ENCODE results near the gene PRM3.

Gene PRM3

DNA sequence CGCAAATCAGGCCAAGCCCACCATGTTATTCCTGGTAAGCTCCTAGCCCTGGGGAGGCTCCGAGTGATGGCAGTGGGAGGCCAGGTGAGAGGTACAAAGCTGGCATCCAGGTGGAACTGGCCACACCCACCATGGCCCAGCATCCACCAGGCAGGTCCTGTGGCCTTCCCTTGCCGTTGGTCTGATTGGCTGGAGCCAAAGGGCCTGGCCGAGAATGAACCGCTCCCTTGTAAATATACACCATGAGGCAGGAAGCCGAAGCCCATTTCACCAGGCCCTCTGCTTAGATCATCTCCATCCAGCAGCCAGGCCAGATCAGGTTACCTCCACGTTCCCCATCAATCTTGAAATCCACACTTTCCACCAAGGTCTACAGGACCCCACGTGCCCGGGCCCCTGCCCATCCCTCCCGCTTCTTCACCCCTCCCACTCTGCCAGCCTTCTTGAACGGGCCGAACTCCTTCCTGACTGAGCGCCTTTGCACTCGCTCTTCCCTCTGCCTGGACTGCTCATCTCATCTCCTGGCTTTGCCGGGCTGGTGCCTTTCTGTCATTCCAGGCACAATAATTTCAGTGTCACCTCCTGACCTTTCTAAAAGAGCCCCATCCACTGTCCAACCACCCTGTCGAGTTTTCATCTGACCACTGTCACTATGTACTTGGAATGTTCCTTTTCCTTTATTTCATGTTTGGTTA lies 23.2 kb downstream of the PRM3 start:
- Histone ChIP-seq H3K27ac (no peak overlapping the region), H3K4me1 (peaks cover 0 to 23% (median 11%) of the 10 kb centered on the region in 4 donors), H3K36me3 (no peaks in the 10 kb centered on the region), H3K4me3 (no peak overlapping the region), H3K9me3 (no peaks in the 10 kb centered on the region), H3K27me3 (no peaks in the 10 kb centered on the region)
- TF ChIP-seq, protein P1, sequence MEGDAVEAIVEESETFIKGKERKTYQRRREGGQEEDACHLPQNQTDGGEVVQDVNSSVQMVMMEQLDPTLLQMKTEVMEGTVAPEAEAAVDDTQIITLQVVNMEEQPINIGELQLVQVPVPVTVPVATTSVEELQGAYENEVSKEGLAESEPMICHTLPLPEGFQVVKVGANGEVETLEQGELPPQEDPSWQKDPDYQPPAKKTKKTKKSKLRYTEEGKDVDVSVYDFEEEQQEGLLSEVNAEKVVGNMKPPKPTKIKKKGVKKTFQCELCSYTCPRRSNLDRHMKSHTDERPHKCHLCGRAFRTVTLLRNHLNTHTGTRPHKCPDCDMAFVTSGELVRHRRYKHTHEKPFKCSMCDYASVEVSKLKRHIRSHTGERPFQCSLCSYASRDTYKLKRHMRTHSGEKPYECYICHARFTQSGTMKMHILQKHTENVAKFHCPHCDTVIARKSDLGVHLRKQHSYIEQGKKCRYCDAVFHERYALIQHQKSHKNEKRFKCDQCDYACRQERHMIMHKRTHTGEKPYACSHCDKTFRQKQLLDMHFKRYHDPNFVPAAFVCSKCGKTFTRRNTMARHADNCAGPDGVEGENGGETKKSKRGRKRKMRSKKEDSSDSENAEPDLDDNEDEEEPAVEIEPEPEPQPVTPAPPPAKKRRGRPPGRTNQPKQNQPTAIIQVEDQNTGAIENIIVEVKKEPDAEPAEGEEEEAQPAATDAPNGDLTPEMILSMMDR (IDR thresholded peaks at IDR 0.05), result no peak
- no peak for DNase-seq
- intact Hi-C loops (cut with DNase I; ENCODE audit: low total_unique reads), result no loop called here

DNA sequence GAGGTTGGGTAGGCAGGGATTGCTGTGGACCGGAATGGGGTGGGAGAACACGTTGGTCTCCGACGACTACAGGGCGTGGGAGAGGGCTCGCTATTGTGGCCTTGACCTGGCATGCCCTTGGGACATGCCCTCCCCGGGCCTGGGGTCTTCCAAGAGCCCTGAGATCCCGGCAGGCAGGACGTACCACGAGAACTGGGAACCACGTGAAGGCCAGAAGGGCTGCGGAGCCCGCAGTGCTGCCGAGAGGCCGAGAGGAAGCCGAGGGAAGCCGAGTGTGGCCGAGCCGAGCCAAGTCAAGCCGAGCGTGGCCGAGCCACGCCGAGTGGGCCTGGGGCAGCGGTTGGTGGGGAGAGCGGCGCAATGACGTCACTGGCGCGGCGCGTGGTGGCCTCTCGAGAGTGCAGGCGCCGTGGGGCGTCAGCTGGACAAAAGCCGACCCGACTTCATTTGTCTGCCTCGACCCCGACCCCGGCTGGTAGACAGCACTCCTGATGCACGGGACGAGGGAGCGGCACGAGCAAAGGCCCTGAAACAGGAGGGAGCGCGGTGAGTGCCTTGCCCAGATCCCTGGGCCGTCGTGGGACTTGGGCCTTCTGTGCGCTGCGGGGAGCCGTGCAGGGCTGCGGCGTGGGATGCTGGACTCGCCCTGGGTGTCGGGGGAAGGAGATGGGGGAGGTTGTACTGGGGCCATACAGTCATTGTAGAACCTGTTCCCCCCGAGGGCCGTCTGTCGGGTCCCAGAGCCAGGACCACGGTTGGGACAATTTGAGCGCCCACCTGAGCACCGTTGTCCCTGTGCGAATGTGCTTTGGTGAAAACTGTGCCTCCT lies 24.0 kb downstream of the PRM3 start:
- intact Hi-C loops (cut with DNase I; ENCODE audit: low total_unique reads), result no loop called here
- DNase-seq, result no peak
- no peaks in the 10 kb centered on the region for H3K36me3 ChIP-seq
- no peaks in the 10 kb centered on the region for H3K27me3 ChIP-seq
- H3K27ac ChIP-seq, result no peak overlapping the region
- no peaks in the 10 kb centered on the region for H3K9me3 ChIP-seq
- TF ChIP-seq, protein P1 (IDR thresholded peaks at IDR 0.05), result no peak
- H3K4me1 ChIP-seq, result peaks cover 0 to 15% (median 3%) of the 10 kb centered on the region in 4 donors
- no peak overlapping the region for H3K4me3 ChIP-seq

DNA sequence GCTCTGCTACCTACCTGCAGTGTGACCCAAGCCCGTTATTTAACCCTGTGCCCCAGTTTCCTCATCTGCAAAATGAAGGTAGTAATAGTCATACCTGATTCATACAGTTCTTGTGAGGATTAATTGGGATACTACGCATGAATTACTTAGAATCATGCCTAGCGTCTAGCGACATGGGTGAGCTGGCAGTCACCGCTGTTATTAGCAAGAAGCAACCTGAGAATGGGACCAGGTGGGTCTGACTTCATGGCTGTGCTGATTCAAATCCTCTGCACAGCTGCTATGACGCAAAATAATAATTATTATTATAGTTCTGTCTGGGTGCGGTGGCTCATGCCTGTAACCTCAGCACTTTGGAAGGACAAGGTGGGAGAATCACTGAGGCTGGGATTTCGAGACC lies 25.3 kb downstream of the PRM3 start:
- intact Hi-C loops (cut with DNase I; ENCODE audit: low total_unique reads), result no loop called here

DNA sequence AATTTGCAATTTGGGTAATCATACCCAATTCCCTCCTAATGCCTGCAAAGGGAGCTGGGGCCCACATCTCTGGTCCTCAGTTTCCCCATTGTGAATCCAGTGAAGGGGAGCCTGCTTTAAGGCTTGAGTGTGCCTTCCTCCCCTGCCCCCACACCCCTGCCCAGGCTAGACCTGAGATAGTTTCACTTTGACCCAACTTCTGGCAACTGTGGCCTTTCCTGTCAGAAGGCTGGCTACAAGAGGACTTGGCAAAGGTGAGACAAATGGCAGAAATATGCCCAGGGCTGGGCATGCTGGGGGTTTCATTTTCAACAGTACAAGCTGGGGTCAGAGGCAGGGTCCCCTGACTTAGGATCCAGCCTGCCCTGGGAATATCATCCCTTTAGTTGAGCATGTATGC lies 27.4 kb downstream of the PRM3 start:
- intact Hi-C loops (cut with DNase I; ENCODE audit: low total_unique reads), result no loop called here
- Histone ChIP-seq H3K9me3 (no peaks in the 10 kb centered on the region), H3K27ac (no peak overlapping the region), H3K4me3 (no peak overlapping the region), H3K36me3 (no peaks in the 10 kb centered on the region), H3K4me1 (no peaks in the 10 kb centered on the region), H3K27me3 (no peaks in the 10 kb centered on the region)
- no peak for DNase-seq
- TF ChIP-seq, protein P1 (IDR thresholded peaks at IDR 0.05), result no peak

More for the DNA sequence above, 25.3 kb downstream of the PRM3 start:
- no peaks in the 10 kb centered on the region for H3K9me3 ChIP-seq
- no peak overlapping the region for H3K27ac ChIP-seq
- H3K27me3 ChIP-seq, result no peaks in the 10 kb centered on the region
- peaks cover 0 to 2% (median 0%) of the 10 kb centered on the region in 4 donors for H3K4me1 ChIP-seq
- H3K4me3 ChIP-seq, result no peak overlapping the region
- H3K36me3 ChIP-seq, result no peaks in the 10 kb centered on the region
- no peak for DNase-seq
- TF ChIP-seq, protein P1 (IDR thresholded peaks at IDR 0.05), result no peak

DNA sequence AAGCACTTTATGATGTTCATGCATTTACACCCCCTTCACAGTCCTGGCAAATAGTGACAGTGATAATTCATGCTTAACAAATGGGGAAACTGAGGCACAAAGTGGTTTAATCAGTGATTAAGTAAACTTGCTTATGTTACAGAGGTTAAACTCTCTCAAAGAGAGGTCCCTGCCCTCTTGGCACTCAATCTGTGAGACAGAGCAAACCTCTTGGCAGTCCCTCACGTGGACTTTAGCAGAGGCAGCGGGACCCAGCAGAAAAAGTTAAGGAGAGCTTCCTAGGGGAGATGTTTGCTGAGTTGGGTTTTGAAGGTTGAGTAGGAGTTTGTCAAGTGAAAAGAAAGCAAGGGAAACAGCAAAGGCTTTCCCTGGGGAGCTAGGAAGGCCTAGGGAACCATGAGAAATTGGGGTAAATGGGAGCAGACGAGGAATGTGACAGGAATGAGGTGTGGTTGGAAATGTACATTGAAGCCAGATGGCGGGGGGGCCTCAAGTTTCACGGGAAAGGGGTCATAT lies 28.1 kb downstream of the PRM3 start:
- Histone ChIP-seq H3K4me3 (no peak overlapping the region), H3K4me1 (no peaks in the 10 kb centered on the region), H3K27me3 (no peaks in the 10 kb centered on the region), H3K9me3 (no peaks in the 10 kb centered on the region), H3K36me3 (no peaks in the 10 kb centered on the region), H3K27ac (no peak overlapping the region)
- DNase-seq, result no peak
- TF ChIP-seq, protein P1 (IDR thresholded peaks at IDR 0.05), result no peak
- intact Hi-C loops (cut with DNase I; ENCODE audit: low total_unique reads), result no loop called here
